Measurements from ENCODE around the gene SLC6A1.

Gene SLC6A1

DNA sequence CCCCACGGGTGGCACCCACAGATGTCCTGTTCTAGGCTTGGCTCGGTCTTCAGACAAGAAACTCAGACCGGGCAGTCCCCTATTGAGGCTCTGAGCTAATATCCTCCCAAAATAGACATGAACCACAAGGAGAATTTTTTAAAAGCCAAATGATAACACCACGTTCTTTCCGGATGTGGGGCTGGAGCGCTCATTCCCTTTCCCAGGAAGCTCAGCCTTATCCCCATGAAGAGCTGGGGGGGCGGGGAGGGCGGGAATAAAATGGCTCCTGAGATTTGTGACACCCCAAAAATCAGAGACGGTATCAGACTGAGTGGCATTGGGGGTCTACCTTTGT lies 1.1 kb downstream of the SLC6A1 start:
- no peak for DNase-seq (ENCODE audit: low read depth)

GRCh38 chr3:10994306-10994705 lies 1.8 kb downstream of the SLC6A1 start:
- no peak for DNase-seq (ENCODE audit: low read depth)

GRCh38 chr3:10995871-10996270 lies 3.3 kb downstream of the SLC6A1 start:
- DNase-seq (ENCODE audit: low read depth), result no peak

DNA sequence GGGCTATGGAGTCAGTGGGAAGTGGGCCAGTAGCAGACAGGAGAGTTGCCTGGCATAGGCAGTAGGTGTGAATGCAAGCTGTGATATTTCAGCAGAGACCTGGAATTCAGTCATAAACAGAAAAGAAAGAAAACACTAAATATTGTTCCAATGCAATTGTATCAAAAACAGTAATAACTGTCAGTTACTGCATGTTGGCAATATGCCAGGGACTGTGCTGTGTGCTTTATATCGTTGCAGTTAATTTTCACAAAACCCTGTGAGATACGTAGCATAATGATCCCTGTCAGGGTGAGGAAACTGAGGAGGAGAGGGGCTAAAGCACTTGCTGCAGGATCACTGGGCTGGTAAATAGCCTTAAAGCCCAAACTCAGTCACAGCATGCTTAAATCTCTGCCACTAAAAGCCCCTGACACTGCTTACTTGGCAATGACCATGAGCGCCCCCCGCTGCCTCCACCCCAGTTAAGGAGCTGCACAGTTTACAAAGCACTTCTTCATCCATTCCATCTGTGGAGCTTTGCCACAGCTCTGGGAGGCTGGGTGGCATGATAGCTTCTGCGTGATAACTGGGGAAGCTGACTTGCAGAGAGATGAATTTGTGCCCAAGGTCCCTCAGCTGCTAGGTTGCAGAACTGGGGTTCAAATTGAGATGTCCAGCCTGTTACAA lies 3.9 kb downstream of the SLC6A1 start:
- no peak for DNase-seq (ENCODE audit: low read depth)

GRCh38 chr3:10997196-10997595 lies 4.6 kb downstream of the SLC6A1 start:
- DNase-seq (ENCODE audit: low read depth), result no peak

- no peak for DNase-seq (ENCODE audit: low read depth)
Observed at GRCh38 chr3:10998542-10998941, 6.0 kb downstream of the SLC6A1 start.

- DNase-seq (ENCODE audit: low read depth), result no peak
Observed at GRCh38 chr3:10999221-11000107, 6.9 kb downstream of the SLC6A1 start.

GRCh38 chr3:11000528-11000927 lies 8.0 kb downstream of the SLC6A1 start:
- no peak for DNase-seq (ENCODE audit: low read depth)

DNA sequence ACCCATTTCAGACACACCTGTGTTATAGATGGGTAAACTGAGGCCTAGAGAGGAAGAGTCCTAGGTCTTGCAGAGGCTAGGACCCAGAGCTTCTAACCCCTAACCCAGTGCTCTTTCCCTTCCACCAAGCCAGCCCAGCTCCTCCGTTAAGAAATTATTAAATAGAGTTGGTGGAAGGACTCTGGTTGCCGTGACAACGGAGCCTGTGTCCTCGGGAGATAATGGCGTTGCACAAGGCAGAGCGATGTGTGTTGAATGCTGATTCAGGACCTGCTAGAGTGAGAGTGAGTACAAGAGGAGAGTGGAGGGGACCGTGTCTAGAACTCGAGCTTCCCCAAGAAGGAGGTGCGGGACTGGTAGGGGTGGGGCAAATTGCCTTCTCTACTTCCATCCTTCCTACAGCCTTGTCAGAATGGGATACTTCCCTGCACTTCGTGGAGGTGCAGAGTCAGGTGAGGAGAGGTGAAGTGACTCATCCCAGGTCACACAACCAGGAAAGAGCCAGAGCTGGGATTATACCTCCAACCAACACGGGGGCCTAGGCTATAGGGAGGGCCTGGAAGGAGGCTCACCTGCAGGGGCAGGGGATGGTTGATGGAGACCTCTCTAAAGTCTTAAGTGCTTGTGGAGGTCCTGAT lies 8.6 kb downstream of the SLC6A1 start:
- DNase-seq (ENCODE audit: low read depth), result no peak

DNA sequence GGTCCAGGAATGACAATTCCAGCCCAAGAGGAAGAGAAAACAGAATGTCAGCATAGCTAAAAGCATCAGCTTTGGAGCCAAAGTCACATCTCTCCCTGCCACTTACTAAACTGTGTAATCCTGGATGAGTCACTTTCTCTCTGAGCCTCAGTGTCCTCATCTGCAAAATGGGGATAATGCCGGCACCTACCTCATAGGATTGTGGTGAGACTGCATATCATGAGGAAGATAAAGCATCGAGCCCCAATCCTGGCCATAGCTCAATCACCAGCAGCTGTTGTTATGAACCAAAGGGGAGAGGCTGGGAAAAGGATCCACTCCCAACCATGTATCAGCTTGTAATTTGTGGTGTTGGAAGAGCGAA lies 9.1 kb downstream of the SLC6A1 start:
- DNase-seq (ENCODE audit: low read depth), result no peak

DNA sequence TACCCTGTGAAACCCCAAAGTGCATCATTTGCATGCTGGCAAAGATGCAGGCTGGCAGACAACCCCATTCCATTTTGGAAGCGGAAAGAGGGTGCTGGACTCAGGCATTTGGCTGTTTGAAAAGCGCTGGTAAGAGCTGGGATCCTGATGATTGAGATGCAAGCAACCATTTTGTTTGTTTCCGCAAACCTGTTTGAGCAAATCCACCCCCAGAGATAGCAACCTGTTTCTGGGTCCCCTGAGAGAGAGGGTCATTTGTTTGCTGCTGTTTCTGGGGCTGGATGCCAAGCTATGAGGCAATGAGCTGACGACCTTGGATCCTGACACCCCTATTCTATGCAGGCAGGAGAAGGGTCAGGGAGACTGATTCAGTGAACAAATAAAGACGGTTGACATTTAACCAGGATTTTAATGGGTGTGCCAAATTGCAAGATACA lies 9.8 kb downstream of the SLC6A1 start:
- DNase-seq (ENCODE audit: low read depth), result no peak

DNA sequence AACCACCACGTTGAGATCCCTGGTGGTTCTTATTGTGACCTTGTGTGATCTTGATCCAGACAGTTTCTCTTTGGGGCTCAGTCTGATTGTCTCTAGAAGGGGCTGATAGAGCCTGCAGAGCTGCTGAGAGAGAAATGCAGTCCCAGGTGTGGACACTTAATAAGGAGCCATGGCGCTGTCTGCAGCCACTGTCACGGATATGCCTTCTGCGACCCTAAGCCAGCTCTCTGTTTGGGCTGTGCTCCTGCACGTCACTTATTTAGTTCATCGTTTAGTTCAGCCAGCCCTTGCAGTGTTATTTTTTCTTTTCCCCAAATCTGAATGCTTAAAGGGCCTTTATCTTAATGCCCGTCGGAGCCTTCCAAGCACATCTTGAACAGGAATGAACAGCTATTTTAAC lies 12.0 kb downstream of the SLC6A1 start:
- no peak for DNase-seq (ENCODE audit: low read depth)

DNA sequence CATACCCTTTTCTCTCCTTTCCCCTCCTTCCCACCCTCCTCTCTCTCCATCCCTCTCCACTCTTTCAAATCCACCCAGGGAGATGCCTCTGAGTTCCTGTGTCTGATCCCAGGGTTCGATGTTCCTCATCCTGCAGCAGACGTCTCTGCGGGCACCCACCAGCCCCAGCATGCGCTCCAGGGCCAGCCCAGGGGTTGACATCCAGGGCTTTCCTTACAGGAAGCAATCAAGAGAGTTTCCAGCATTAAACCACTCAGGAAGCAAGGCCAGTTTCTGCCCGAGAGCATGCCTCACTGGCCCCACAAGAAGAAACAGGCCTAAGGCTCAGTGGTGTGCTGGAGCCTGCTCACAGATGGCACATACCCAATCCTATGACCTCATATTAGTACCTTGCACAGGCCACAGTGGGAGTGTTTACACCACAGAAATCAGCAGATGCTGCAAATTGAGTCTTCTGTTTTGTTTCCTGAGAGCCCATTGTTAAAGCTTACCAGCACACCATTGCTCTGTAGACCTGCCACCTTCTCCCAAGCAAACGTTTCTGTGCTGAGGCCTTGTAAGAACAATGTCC lies 13.2 kb downstream of the SLC6A1 start:
- DNase-seq (ENCODE audit: low read depth), result no peak

- DNase-seq (ENCODE audit: low read depth), result no peak
Observed at GRCh38 chr3:11006986-11007933, 14.7 kb downstream of the SLC6A1 start.

GRCh38 chr3:11009898-11010297 lies 17.4 kb downstream of the SLC6A1 start:
- no peak for DNase-seq (ENCODE audit: low read depth)

DNA sequence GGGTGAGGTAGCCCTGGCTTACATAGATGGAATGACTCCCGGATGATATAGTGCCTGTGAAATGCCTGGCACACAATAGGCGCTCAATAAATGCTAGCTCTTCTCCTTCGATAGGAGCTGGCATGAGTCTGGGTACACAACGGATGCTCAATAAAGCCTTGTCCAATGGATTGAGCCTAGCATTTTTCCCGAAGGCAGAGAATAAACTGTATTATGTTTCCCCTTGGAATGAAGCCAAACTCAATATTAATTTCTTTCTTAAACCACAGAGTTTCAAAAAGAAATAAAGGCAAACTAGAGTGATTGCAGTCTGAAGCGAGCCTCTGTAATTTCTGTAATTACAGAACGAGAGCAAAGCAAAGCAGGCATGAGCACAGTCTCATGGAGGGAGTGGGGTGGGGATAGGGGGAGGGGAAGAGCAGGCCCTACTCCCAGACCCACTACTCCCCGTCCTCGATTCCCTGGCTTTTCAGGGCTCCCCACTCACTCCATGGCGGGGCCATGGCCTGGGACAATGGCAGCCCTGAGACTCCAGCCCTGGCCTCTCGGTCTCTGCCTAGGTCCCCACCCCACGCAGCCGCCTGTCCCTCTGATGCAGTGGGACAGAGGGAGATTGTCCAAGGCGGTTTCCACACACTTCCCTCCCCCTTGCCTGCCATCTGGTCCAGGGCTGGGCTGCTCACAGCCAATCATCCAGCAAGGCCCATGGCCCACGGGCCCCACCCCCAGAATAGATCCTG lies 18.0 kb downstream of the SLC6A1 start:
- no peak for DNase-seq (ENCODE audit: low read depth)

DNA sequence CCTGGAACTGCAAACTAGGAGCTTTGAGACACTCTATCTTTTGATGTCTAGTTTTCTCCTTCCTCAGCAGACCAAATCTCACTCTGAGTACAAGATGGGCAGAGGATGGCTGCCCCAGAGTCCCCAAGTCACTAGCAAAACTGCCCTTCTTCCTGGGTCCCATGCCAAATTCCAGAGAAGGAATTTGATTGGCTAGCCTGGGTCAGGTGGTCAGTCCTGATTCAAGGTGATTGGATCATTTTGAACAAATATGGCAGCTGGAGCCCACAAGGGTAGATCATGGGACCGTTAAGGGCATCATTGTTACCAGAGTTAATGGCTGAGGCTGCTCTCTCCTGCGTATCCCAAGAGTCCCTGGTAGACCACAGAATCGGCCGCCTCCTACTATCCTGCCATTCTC lies 21.7 kb downstream of the SLC6A1 start:
- no peak for DNase-seq (ENCODE audit: low read depth)

DNA sequence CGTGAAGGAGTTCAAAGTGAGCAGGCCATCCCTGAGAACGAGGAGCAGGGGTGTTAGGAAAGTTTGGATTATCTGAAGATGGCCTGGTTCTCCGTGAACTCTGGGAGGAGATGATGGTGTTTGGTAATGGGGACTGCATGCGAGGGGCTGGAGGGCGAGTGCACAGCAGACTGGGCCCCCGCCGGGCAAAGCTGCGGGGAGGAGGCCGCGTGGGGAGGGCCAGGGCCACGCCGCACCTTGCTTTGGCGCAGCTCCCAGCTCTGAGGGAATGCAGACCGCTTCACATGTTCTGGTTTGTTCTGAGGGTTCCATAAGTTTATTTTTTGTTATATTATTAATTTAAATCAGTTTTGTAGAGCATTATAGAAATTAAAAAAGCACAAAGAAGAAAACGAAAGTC lies 22.2 kb downstream of the SLC6A1 start:
- no peak for DNase-seq (ENCODE audit: low read depth)

DNA sequence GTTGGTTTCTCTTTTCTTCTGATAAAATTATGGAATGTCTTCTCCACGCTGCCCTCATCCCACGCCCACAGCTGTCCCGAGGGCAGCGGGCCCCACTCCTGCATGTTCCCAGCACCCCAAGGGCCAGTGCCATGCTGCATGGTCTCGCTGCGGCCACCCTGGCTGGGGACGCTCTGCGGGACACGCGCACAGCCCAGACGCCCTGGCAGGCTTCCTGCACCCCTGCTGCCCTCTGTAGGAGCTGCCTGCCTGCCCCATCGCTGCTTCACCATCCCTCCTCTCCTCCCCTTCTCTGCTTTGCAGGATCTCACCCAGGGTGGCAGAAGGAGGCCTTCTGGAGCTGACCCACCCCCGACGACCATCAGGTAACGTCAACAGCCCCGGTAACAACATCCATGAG lies 22.8 kb downstream of the SLC6A1 start:
- no peak for DNase-seq (ENCODE audit: low read depth)

DNA sequence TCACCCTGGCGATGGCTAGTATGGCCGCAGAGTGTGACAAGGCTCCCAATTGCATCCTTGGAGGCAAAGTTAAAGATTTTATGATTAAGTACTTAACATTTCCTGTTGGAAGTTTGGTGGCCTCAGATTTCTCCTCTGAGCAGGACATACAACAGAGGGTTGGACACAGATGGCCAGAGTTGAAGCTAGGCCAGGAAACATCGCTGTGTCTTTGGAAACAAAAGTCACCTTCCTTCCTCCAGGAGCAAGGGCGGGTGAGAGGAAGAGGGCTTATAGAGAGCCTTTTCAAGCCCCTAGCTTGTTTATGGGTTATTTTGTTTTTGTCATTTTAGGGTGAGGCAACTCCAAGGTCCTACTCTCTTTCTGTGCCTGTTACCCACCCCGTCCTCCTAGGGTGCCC lies 24.2 kb downstream of the SLC6A1 start:
- DNase-seq (ENCODE audit: low read depth), result no peak
